Karpas-422 (cell line): ENCODE data around the gene ZBTB7C. TPM values are rescaled to one million over a fixed set of nuclear protein-coding genes. Genes with fewer than 3 reads are reported as not detected.

ENCODE experiments used
- DNase-seq: peaks from one replicate; pipeline ENCODE4 v3.0.0-alpha.2; 2015
- H2AFZ ChIP-seq: fragments of 200-600 bp; sonication (generic); 2 replicates; pipeline ENCODE4 v1.6.1; 2014; ENCODE audit warnings: antibody characterized with exemption, low read length, mixed read lengths
- H3K27ac ChIP-seq: fragments of 200-600 bp; sonication (generic); 2 replicates; pipeline ENCODE4 v1.5.1; 2014; ENCODE audit warnings: mild to moderate bottlenecking, low read length, moderate library complexity
- H3K27me3 ChIP-seq: fragments of 200-600 bp; sonication (generic); 2 replicates; pipeline ENCODE4 v1.6.1; 2014; ENCODE audit warnings: low read length, mixed read lengths
- H3K36me3 ChIP-seq: fragments of 200-600 bp; sonication (generic); 2 replicates; pipeline ENCODE4 v1.6.1; 2014; ENCODE audit warnings: low read length, mixed read lengths; ENCODE audit not compliant: insufficient read depth
- H3K4me1 ChIP-seq: fragments of 200-600 bp; sonication (generic); 2 replicates; pipeline ENCODE4 v1.6.1; 2014; ENCODE audit warnings: mild to moderate bottlenecking, low read length, mixed read lengths
- H3K4me2 ChIP-seq: fragments of 200-600 bp; sonication (generic); 2 replicates; pipeline ENCODE4 v1.6.1; 2014; ENCODE audit warnings: low read length, low read depth, mild to moderate bottlenecking; ENCODE audit not compliant: poor library complexity, severe bottlenecking
- H3K4me3 ChIP-seq: fragments of 200-600 bp; sonication (generic); 2 replicates; pipeline ENCODE4 v1.5.1; 2014; ENCODE audit warnings: mild to moderate bottlenecking, antibody characterized with exemption, low read length, mixed read lengths
- H3K79me2 ChIP-seq: fragments of 200-600 bp; sonication (generic); 2 replicates; pipeline ENCODE4 v1.6.1; 2014; ENCODE audit warnings: mild to moderate bottlenecking, low read length, mixed read lengths
- H3K9ac ChIP-seq: fragments of 200-600 bp; sonication (generic); 2 replicates; pipeline ENCODE4 v1.6.0; 2014; ENCODE audit warnings: low read length
- H3K9me2 ChIP-seq: fragments of 200-600 bp; sonication (generic), shearing (Covaris generic); replicated peaks from 2 replicates; pipeline ENCODE4 v1.6.0; 2014; ENCODE audit warnings: mild to moderate bottlenecking, low read length, moderate library complexity; ENCODE audit not compliant: insufficient read depth
- H3K9me3 ChIP-seq: fragments of 300-700, 200-600 bp; sonication (generic); 2 replicates; pipeline ENCODE4 v1.6.1; 2014; ENCODE audit warnings: low read length, mixed read lengths
- H4K20me1 ChIP-seq: fragments of 200-600 bp; sonication (generic); 2 replicates; pipeline ENCODE4 v1.6.1; 2014; ENCODE audit warnings: mild to moderate bottlenecking, antibody characterized with exemption, low read length, low read depth; ENCODE audit not compliant: insufficient read depth
- total RNA-seq: library from RNA; depleted of rRNA; stranded (reverse); fragments of >200 nt; shearing (Covaris generic); gene quantifications from 2 replicates; pipeline ENCODE4 v1.2.3, GENCODE V29; 2014; ENCODE audit warnings: low replicate concordance

The ZBTB7C gene
- total RNA-seq, 1 experiment from 2014 or later: not detected

- Histone ChIP-seq H3K4me3 (no peak overlapping the region), H2AFZ (no peak overlapping the region), H3K9me2 (no peaks in the 10 kb centered on the region), H3K27me3 (no peaks in the 10 kb centered on the region), H3K9ac (no peak overlapping the region), H3K4me1 (peaks cover 9% of the 10 kb centered on the region), H3K36me3 (no peaks in the 10 kb centered on the region), H4K20me1 (no peaks in the 10 kb centered on the region), H3K4me2 (no peak overlapping the region), H3K9me3 (no peaks in the 10 kb centered on the region), H3K27ac (no peak overlapping the region), H3K79me2 (no peaks in the 10 kb centered on the region)
- DNase-seq: no peak
Observed at GRCh38 chr18:48078448-48078847, 330.7 kb downstream of the ZBTB7C start.

- no peaks in the 10 kb centered on the region for H3K36me3 ChIP-seq
Observed at GRCh38 chr18:48077291-48077690, 331.9 kb downstream of the ZBTB7C start.

GRCh38 chr18:48076461-48076860 is 332.7 kb downstream of the ZBTB7C start:
- Histone ChIP-seq H3K9ac (no peak overlapping the region), H3K36me3 (no peaks in the 10 kb centered on the region)

More at GRCh38 chr18:48077291-48077690, 331.9 kb downstream of the ZBTB7C start:
- no peaks in the 10 kb centered on the region for H3K9me2 ChIP-seq
- no peaks in the 10 kb centered on the region for H3K79me2 ChIP-seq
- no peak overlapping the region for H2AFZ ChIP-seq
- H4K20me1 ChIP-seq: no peaks in the 10 kb centered on the region
- peaks cover 9% of the 10 kb centered on the region for H3K4me1 ChIP-seq
- no peak overlapping the region for H3K4me3 ChIP-seq
- H3K4me2 ChIP-seq: no peak overlapping the region
- no peaks in the 10 kb centered on the region for H3K27me3 ChIP-seq
- no peaks in the 10 kb centered on the region for H3K9me3 ChIP-seq
- no peak for DNase-seq
- no peak overlapping the region for H3K27ac ChIP-seq
- no peak overlapping the region for H3K9ac ChIP-seq

GRCh38 chr18:48075707-48076093 is 333.5 kb downstream of the ZBTB7C start:
- no peak for DNase-seq
- no peaks in the 10 kb centered on the region for H4K20me1 ChIP-seq

More at GRCh38 chr18:48076461-48076860, 332.7 kb downstream of the ZBTB7C start:
- H3K9me2 ChIP-seq: no peaks in the 10 kb centered on the region
- H3K4me1 ChIP-seq: peaks cover 9% of the 10 kb centered on the region
- H3K79me2 ChIP-seq: no peaks in the 10 kb centered on the region
- no peaks in the 10 kb centered on the region for H3K9me3 ChIP-seq
- DNase-seq: no peak
- no peak overlapping the region for H3K27ac ChIP-seq
- no peak overlapping the region for H3K4me2 ChIP-seq
- H2AFZ ChIP-seq: no peak overlapping the region
- H3K4me3 ChIP-seq: no peak overlapping the region
- no peaks in the 10 kb centered on the region for H4K20me1 ChIP-seq
- no peaks in the 10 kb centered on the region for H3K27me3 ChIP-seq

GRCh38 chr18:48074929-48075706 is 334.1 kb downstream of the ZBTB7C start:
- H3K9me3 ChIP-seq: no peaks in the 10 kb centered on the region
- no peak overlapping the region for H3K4me2 ChIP-seq
- DNase-seq: no peak
- no peaks in the 10 kb centered on the region for H3K27me3 ChIP-seq
- no peaks in the 10 kb centered on the region for H4K20me1 ChIP-seq
- H2AFZ ChIP-seq: no peak overlapping the region
- H3K4me3 ChIP-seq: no peak overlapping the region
- H3K4me1 ChIP-seq: no peaks in the 10 kb centered on the region
- H3K9me2 ChIP-seq: no peaks in the 10 kb centered on the region
- H3K79me2 ChIP-seq: no peaks in the 10 kb centered on the region
- H3K36me3 ChIP-seq: no peaks in the 10 kb centered on the region
- H3K27ac ChIP-seq: no peak overlapping the region
- H3K9ac ChIP-seq: no peak overlapping the region

More at GRCh38 chr18:48075707-48076093, 333.5 kb downstream of the ZBTB7C start:
- H3K9me3 ChIP-seq: no peaks in the 10 kb centered on the region
- H3K4me2 ChIP-seq: no peak overlapping the region
- no peaks in the 10 kb centered on the region for H3K36me3 ChIP-seq
- no peak overlapping the region for H3K9ac ChIP-seq
- H3K4me3 ChIP-seq: no peak overlapping the region
- H3K79me2 ChIP-seq: no peaks in the 10 kb centered on the region
- H3K27me3 ChIP-seq: no peaks in the 10 kb centered on the region
- peaks cover 5% of the 10 kb centered on the region for H3K4me1 ChIP-seq
- no peak overlapping the region for H3K27ac ChIP-seq
- no peaks in the 10 kb centered on the region for H3K9me2 ChIP-seq
- no peak overlapping the region for H2AFZ ChIP-seq

GRCh38 chr18:48073211-48073930 is 335.8 kb downstream of the ZBTB7C start:
- Histone ChIP-seq H3K4me3 (no peak overlapping the region), H3K9me3 (no peaks in the 10 kb centered on the region), H3K4me1 (no peaks in the 10 kb centered on the region), H3K4me2 (no peak overlapping the region), H3K79me2 (no peaks in the 10 kb centered on the region), H3K36me3 (no peaks in the 10 kb centered on the region), H3K27ac (no peak overlapping the region), H3K9ac (no peak overlapping the region), H3K27me3 (no peaks in the 10 kb centered on the region), H2AFZ (no peak overlapping the region), H3K9me2 (no peaks in the 10 kb centered on the region), H4K20me1 (no peaks in the 10 kb centered on the region)
- DNase-seq: no peak

- H3K4me2 ChIP-seq: no peak overlapping the region
- H3K4me1 ChIP-seq: no peaks in the 10 kb centered on the region
- no peak overlapping the region for H3K4me3 ChIP-seq
- H2AFZ ChIP-seq: no peak overlapping the region
- H3K79me2 ChIP-seq: no peaks in the 10 kb centered on the region
- no peaks in the 10 kb centered on the region for H4K20me1 ChIP-seq
- DNase-seq: no peak
- no peak overlapping the region for H3K9ac ChIP-seq
- H3K36me3 ChIP-seq: no peaks in the 10 kb centered on the region
- no peaks in the 10 kb centered on the region for H3K27me3 ChIP-seq
- H3K27ac ChIP-seq: no peak overlapping the region
- no peaks in the 10 kb centered on the region for H3K9me2 ChIP-seq
- no peaks in the 10 kb centered on the region for H3K9me3 ChIP-seq
Observed at GRCh38 chr18:48072428-48073204, 336.6 kb downstream of the ZBTB7C start.

GRCh38 chr18:48068916-48069445 is 340.2 kb downstream of the ZBTB7C start:
- Histone ChIP-seq H3K27me3 (no peaks in the 10 kb centered on the region), H3K9me2 (no peaks in the 10 kb centered on the region), H3K36me3 (no peaks in the 10 kb centered on the region), H3K4me3 (no peak overlapping the region), H3K27ac (no peak overlapping the region), H2AFZ (no peak overlapping the region), H3K4me1 (no peaks in the 10 kb centered on the region), H4K20me1 (no peaks in the 10 kb centered on the region), H3K9me3 (no peaks in the 10 kb centered on the region), H3K79me2 (no peaks in the 10 kb centered on the region), H3K9ac (no peak overlapping the region), H3K4me2 (no peak overlapping the region)
- DNase-seq: no peak
